ENCODE data around the gene KIAA0825. TPM values are rescaled to one million over a fixed set of nuclear protein-coding genes. Genes with fewer than 3 reads are reported as not detected.

The KIAA0825 gene
- total RNA-seq, 4 donors from 2014 or later = 12.5 to 32.6 (median 15.9) TPM

DNA sequence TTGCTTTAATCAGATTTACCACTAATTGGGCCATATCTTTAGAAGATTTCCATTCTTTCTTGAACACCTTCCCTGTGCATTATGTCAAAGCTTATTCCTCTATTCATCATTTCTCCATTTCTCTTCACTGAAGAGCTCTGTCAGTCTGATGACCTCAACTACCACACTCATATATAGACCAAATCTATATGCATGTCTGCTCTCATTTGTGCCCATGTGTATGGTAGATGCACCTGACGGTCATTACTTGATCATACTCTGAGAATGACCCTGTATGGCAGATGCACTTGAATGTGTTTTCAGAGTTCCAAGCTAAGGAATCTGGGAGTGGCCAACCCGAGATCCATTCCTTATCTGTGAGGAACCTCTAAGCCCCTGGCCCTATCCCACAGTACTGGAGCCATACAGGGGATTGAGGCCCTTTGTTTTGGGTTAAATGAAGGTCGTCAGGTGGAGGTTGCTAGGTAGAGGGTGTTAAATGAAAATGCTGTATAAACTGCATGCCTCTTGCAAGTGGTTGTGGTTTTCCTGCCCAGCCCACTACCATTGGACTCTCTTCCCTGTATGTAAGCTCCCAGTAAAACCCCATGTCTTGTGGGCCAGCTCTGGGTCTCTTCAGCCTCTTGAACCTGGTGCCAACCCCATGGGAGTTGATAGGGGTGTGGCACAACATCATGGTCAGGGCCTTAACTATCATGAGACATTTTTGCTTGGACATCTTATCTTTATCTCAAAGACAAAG, 229.5 kb downstream of the KIAA0825 start:
- Histone ChIP-seq H3K27me3 (no peaks in the 10 kb centered on the region), H3K4me3 (replicated peaks in 1 of 3) (no peak overlapping the region), H3K4me1 (no peaks in the 10 kb centered on the region), H3K27ac (no peak overlapping the region), H3K36me3 (no peaks in the 10 kb centered on the region), H3K9me3 (no peaks in the 10 kb centered on the region)
- TF ChIP-seq, protein P1, sequence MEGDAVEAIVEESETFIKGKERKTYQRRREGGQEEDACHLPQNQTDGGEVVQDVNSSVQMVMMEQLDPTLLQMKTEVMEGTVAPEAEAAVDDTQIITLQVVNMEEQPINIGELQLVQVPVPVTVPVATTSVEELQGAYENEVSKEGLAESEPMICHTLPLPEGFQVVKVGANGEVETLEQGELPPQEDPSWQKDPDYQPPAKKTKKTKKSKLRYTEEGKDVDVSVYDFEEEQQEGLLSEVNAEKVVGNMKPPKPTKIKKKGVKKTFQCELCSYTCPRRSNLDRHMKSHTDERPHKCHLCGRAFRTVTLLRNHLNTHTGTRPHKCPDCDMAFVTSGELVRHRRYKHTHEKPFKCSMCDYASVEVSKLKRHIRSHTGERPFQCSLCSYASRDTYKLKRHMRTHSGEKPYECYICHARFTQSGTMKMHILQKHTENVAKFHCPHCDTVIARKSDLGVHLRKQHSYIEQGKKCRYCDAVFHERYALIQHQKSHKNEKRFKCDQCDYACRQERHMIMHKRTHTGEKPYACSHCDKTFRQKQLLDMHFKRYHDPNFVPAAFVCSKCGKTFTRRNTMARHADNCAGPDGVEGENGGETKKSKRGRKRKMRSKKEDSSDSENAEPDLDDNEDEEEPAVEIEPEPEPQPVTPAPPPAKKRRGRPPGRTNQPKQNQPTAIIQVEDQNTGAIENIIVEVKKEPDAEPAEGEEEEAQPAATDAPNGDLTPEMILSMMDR (IDR thresholded peaks at IDR 0.05) = no peak
- no peak for TF ChIP-seq POLR2A (IDR thresholded peaks at IDR 0.05)
- intact Hi-C loops (cut with DNase I) = no loop called here
- no peak for DNase-seq
- WGBS, 2 donors = 84 to 86% methylated on average over 3 of the region's 3 CpGs

DNA sequence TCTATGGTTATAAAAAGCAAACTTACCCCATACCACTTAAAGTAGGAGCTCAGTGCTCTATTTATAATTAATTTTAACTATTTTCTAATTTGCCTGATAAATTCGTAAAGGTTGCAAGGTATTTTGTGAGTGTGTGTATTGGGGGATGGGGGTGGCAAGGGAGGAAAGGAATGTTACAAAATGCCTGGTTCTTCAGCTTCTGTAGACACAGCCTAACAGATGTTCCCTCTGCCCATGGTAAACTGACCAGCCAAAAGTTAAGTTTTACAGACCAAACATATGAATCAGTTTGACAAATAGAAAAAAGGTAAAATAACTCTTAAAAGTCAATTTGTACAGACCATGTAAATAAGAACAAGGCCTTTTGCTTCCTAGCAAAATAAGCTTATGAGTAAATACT, 232.6 kb downstream of the KIAA0825 start:
- Histone ChIP-seq H3K36me3 (no peaks in the 10 kb centered on the region), H3K27ac (no peak overlapping the region), H3K27me3 (no peaks in the 10 kb centered on the region), H3K4me1 (no peaks in the 10 kb centered on the region), H3K9me3 (no peaks in the 10 kb centered on the region), H3K4me3 (replicated peaks in 1 of 3) (no peak overlapping the region)
- no peak for DNase-seq
- TF ChIP-seq POLR2A (IDR thresholded peaks at IDR 0.05) = no peak
- TF ChIP-seq, protein P1 (IDR thresholded peaks at IDR 0.05) = no peak
- intact Hi-C loops (cut with DNase I) = no loop called here
- WGBS, 2 donors = 69 to 78% methylated on average over 1 of the region's 1 CpG

DNA sequence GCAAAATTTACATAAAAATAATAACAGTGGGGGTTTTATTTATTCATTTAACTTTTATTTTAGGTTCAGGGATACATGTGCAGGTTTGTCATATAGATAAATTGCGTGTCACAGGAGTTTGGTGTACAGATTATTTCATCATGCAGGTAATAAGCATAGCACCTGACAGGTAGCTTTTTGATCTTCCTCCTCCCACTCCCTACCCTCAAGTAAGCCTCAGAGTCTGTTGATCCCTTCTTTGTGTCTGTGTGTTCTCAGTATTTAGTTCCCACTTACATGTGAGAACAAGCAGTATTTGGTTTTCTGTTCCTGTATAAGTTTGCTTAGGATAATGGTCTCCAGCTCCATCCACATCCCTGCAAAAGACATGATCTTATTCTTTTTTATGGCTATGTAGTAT, 240.3 kb downstream of the KIAA0825 start:
- DNase-seq = no peak
- Histone ChIP-seq H3K4me3 (replicated peaks in 1 of 3) (no peak overlapping the region), H3K4me1 (no peaks in the 10 kb centered on the region), H3K27ac (no peak overlapping the region), H3K9me3 (no peaks in the 10 kb centered on the region), H3K36me3 (no peaks in the 10 kb centered on the region), H3K27me3 (no peaks in the 10 kb centered on the region)
- intact Hi-C loops (cut with DNase I) = no loop called here
- 91 to 100% methylated on average over 1 of the region's 1 CpG for WGBS, 2 donors
- TF ChIP-seq POLR2A (IDR thresholded peaks at IDR 0.05) = no peak

DNA sequence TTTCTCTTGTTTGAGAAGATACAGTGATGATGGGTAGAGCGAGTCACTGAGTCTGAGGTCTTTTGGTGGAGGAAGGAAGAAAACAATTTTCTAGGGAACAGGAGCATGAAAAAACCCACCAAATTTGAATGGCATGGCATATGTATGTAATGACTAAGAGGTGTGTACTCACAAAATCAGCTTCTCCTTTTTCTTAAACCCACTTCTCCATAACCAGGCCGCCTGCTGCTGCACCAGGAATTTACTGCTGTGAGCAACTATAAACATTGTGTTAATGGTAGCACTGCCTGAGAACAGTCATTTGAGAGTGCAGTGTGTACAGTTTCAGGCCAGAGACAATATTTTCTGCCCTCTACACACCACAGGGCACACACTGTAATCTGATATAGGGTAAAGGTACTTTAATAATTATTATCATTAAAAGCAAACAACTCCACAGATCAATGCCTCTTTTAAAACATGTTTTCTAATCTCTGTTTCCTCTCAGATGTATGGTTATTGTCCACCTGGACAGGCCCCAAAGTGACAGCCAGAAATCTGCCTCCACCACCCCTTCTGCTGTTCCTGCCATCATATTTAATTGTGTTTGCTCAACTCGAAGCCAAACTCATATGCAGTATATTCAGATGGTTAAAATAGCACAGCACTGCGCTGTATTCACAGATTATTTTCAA, 241.6 kb downstream of the KIAA0825 start:
- intact Hi-C loops (cut with DNase I) = no loop called here

DNA sequence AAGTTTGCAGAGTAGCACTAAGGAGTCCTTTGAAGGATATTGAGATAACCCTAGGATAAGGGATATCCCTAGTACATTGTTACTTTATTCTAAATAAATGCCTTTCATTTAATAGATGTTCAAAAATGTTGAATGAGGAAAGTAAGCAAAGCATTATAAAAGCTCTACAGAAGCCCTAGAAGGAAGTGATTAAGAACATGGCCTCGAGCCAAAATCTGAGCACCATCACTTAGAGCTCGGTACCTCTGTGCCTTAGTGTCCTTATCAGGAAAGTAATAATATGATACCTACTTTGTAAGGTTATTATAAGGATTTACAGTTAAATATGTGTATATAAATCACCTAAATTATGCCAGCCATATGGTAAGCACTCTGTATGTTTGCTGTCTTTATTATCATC, 242.6 kb downstream of the KIAA0825 start:
- H3K9me3 ChIP-seq = no peaks in the 10 kb centered on the region
- H3K27ac ChIP-seq = no peak overlapping the region
- no peaks in the 10 kb centered on the region for H3K36me3 ChIP-seq
- no peak for DNase-seq
- TF ChIP-seq, protein P1 (IDR thresholded peaks at IDR 0.05) = no peak
- H3K27me3 ChIP-seq = no peaks in the 10 kb centered on the region
- no peaks in the 10 kb centered on the region for H3K4me1 ChIP-seq
- intact Hi-C loops (cut with DNase I) = no loop called here
- no peak overlapping the region for H3K4me3 ChIP-seq (replicated peaks in 1 of 3)
- 67 to 72% methylated on average over 2 of the region's 2 CpGs for WGBS, 2 donors

More for the DNA sequence above, 241.6 kb downstream of the KIAA0825 start:
- no peak overlapping the region for H3K4me3 ChIP-seq (replicated peaks in 1 of 3)
- no peaks in the 10 kb centered on the region for H3K27me3 ChIP-seq
- TF ChIP-seq POLR2A (IDR thresholded peaks at IDR 0.05) = no peak
- TF ChIP-seq, protein P1 (IDR thresholded peaks at IDR 0.05) = no peak
- no peaks in the 10 kb centered on the region for H3K4me1 ChIP-seq
- DNase-seq = no peak
- WGBS, 2 donors = 79 to 83% methylated on average over 4 of the region's 4 CpGs
- H3K27ac ChIP-seq = no peak overlapping the region
- H3K36me3 ChIP-seq = no peaks in the 10 kb centered on the region
- H3K9me3 ChIP-seq = no peaks in the 10 kb centered on the region
